Keratinocyte (primary cell): ENCODE measurements around the gene GAB1. TPM values are rescaled to one million over a fixed set of nuclear protein-coding genes. Genes with fewer than 3 reads are reported as not detected.
A peak's percentile ranks its signal among the peaks of the same experiment; 100 is the strongest.

Experiments used
- DNase-seq: peaks from one replicate; pipeline ENCODE4 v3.0.0-alpha.2; 2011; ENCODE audit warnings: low read depth, missing footprints, low spot score
- FAIRE-seq: peaks from 2 replicates; lab custom pipeline; 2011; peaks lifted over from hg19 to GRCh38; lab: Jason Lieb, UNC
- H2AFZ ChIP-seq: 2 replicates; pipeline ENCODE4 v1.6.0; 2012; ENCODE audit warnings: low read length, control low read depth, inconsistent platforms; ENCODE audit not compliant: control insufficient read depth
- H3K27ac ChIP-seq: 2 replicates; pipeline ENCODE4 v1.5.1; 2011; ENCODE audit warnings: low read length; ENCODE audit not compliant: control insufficient read depth, insufficient read depth
- H3K27me3 ChIP-seq: 3 replicates; pipeline ENCODE4 v1.6.0; 2011; ENCODE audit warnings: low read length; ENCODE audit not compliant: control insufficient read depth, insufficient read depth; ENCODE audit errors: extremely low read depth
- H3K36me3 ChIP-seq, 2 experiments: 2 replicates in 1 of 2; 3 replicates in 1 of 2; pipeline ENCODE4 v1.5.1; 2011; ENCODE audit warnings: low read length in 2 of 2, mild to moderate bottlenecking in 1 of 2; ENCODE audit not compliant: control insufficient read depth in 2 of 2, insufficient read depth in 2 of 2; ENCODE audit errors: extremely low read depth in 1 of 2
- H3K4me1 ChIP-seq: 3 replicates; pipeline ENCODE4 v1.5.1; 2011; ENCODE audit warnings: low read length; ENCODE audit not compliant: control insufficient read depth, insufficient read depth; ENCODE audit errors: extremely low read depth
- H3K4me2 ChIP-seq: 3 replicates; pipeline ENCODE4 v1.6.0; 2011; ENCODE audit warnings: low read depth, low read length; ENCODE audit not compliant: control insufficient read depth, insufficient read depth; ENCODE audit errors: extremely low read depth
- H3K4me3 ChIP-seq, 3 experiments: fragments of 200-600 bp in 1 of 3; sonication (generic) in 1 of 3; 2 replicates in 2 of 3; 3 replicates in 1 of 3; pipeline ENCODE4 v1.5.1; 2011 to 2016; ENCODE audit warnings: low read length in 3 of 3, mild to moderate bottlenecking in 3 of 3, control low read depth in 2 of 3, inconsistent platforms in 1 of 3, low read depth in 1 of 3, mixed read lengths in 1 of 3, mixed run types in 1 of 3, moderate library complexity in 1 of 3; ENCODE audit not compliant: control insufficient read depth in 2 of 3, insufficient read depth in 2 of 3; ENCODE audit errors: extremely low read depth in 1 of 3
- H3K79me2 ChIP-seq: 2 replicates; pipeline ENCODE4 v1.6.0; 2012; ENCODE audit warnings: low read length; ENCODE audit not compliant: control insufficient read depth, insufficient read depth
- H3K9ac ChIP-seq: 3 replicates; pipeline ENCODE4 v1.6.0; 2011; ENCODE audit warnings: low read length; ENCODE audit not compliant: control insufficient read depth, insufficient read depth; ENCODE audit errors: extremely low read depth
- H3K9me1 ChIP-seq: 3 replicates; pipeline ENCODE4 v1.6.0; 2011; ENCODE audit warnings: low read length; ENCODE audit not compliant: control insufficient read depth, insufficient read depth; ENCODE audit errors: extremely low read depth
- H3K9me3 ChIP-seq: 2 replicates; pipeline ENCODE4 v1.5.1; 2012; ENCODE audit warnings: low read depth, low read length; ENCODE audit not compliant: control insufficient read depth
- H4K20me1 ChIP-seq: 3 replicates; pipeline ENCODE4 v1.6.0; 2011; ENCODE audit warnings: low read length; ENCODE audit not compliant: control insufficient read depth, insufficient read depth; ENCODE audit errors: extremely low read depth
- CTCF ChIP-seq, 3 experiments: IDR thresholded peaks in 1 of 3; conservative IDR thresholded peaks in 1 of 3; optimal IDR thresholded peaks in 1 of 3; 2 replicates in 2 of 3; 3 replicates in 1 of 3; pipeline versions ENCODE3 to v1.5.1; 2011; ENCODE audit warnings: low read length in 3 of 3, mild to moderate bottlenecking in 3 of 3, moderate library complexity in 2 of 3, control low read depth in 1 of 3, inconsistent platforms in 1 of 3; ENCODE audit not compliant: insufficient read depth in 2 of 3; ENCODE audit errors: extremely low read depth in 1 of 3
- EZH2 ChIP-seq: IDR thresholded peaks from one replicate; pipeline ENCODE4 v1.6.1; 2012; ENCODE audit warnings: inconsistent platforms, mild to moderate bottlenecking, low read length, moderate library complexity
- dilution Hi-C: fragments of 300-500 bp; cut with MboI; formaldehyde crosslinking; loops from one replicate; pipeline ENCODE4 v1.7.0; 2020; ENCODE audit warnings: low sequenced_read_pairs; ENCODE audit not compliant: extremely low pct_ligation_motif_present
- polyA plus RNA-seq, 5 experiments: library from polyadenylated mRNA; depleted of rRNA in 3 of 5; stranded (reverse) in 3 of 5; stranded (forward) in 1 of 5; unstranded in 1 of 5; fragments of >200 nt; gene quantifications; 1 replicate in 1 of 5; 2 replicates in 3 of 5; 3 replicates in 1 of 5; pipeline versions ENCODE4 v1.2.1 to v1.2.3, GENCODE V29; 2011 to 2012; ENCODE audit warnings: missing spikeins in 2 of 5, low read depth in 1 of 5, low replicate concordance in 1 of 5

Gene GAB1
- polyA plus RNA-seq, 1 donor (not counting 4 experiments of a cell fraction or from before 2014, with no cell fraction given): 11.0 TPM

GRCh38 chr4:143352720-143353119, 16.0 kb downstream of the GAB1 start:
- H3K79me2 ChIP-seq: peaks cover 37% of the 10 kb centered on the region
- H2AFZ ChIP-seq: no peak overlapping the region
- peak overlapping the region; percentile 66 for H3K4me2 ChIP-seq
- H3K9me3 ChIP-seq: no peaks in the 10 kb centered on the region
- peaks cover 0 to 4% of the 10 kb centered on the region in 2 experiments for H3K36me3 ChIP-seq
- dilution Hi-C loops: no loop called here
- peak overlapping the region; percentile 3 for H3K9ac ChIP-seq
- DNase-seq (no peak), FAIRE-seq (peak; percentile 52)
- H3K4me1 ChIP-seq: peaks cover 50% of the 10 kb centered on the region
- H3K4me3 ChIP-seq: peak overlapping the region in 1 of 3 experiments; percentile 37
- no peaks in the 10 kb centered on the region for H4K20me1 ChIP-seq
- no peaks in the 10 kb centered on the region for H3K9me1 ChIP-seq
- H3K27ac ChIP-seq: peak overlapping the region; percentile 32
- TF ChIP-seq CTCF (optimal IDR thresholded peaks at IDR 0.05 in 1 of 3, IDR thresholded peaks at IDR 0.05 in 1 of 3, conservative IDR thresholded peaks at IDR 0.05 in 1 of 3; ENCODE audit: extremely low read depth in 1 of 3, insufficient read depth in 2 of 3, low read length in 3 of 3): no peak
- TF ChIP-seq EZH2: no peak
- no peaks in the 10 kb centered on the region for H3K27me3 ChIP-seq

- H3K9me1 ChIP-seq: no peaks in the 10 kb centered on the region
- no peak overlapping the region for H3K27ac ChIP-seq
- TF ChIP-seq CTCF (optimal IDR thresholded peaks at IDR 0.05 in 1 of 3, IDR thresholded peaks at IDR 0.05 in 1 of 3, conservative IDR thresholded peaks at IDR 0.05 in 1 of 3; ENCODE audit: extremely low read depth in 1 of 3, insufficient read depth in 2 of 3, low read length in 3 of 3) (no peak), EZH2 (no peak)
- DNase-seq: no peak
- no peaks in the 10 kb centered on the region for H3K9me3 ChIP-seq
- H3K27me3 ChIP-seq: no peaks in the 10 kb centered on the region
- no peak overlapping the region for H3K4me3 ChIP-seq
- no peaks in the 10 kb centered on the region for H4K20me1 ChIP-seq
- no peak overlapping the region for H3K4me2 ChIP-seq
- no peak overlapping the region for H3K9ac ChIP-seq
- peaks cover 0 to under 1% of the 10 kb centered on the region in 2 experiments for H3K36me3 ChIP-seq
- dilution Hi-C loops: no loop called here
- no peak overlapping the region for H2AFZ ChIP-seq
- H3K79me2 ChIP-seq: peaks cover 37% of the 10 kb centered on the region
- FAIRE-seq: peak; percentile 29
- H3K4me1 ChIP-seq: peaks cover 61% of the 10 kb centered on the region
Measured at GRCh38 chr4:143353797-143354196, 17.1 kb downstream of the GAB1 start.
